ENCODE data around the gene ESPNL.

The ESPNL gene

GRCh38 chr2:238142382-238143205 lies 42.5 kb downstream of the ESPNL start:
- no peak for DNase-seq (ENCODE audit: low spot score)

DNA sequence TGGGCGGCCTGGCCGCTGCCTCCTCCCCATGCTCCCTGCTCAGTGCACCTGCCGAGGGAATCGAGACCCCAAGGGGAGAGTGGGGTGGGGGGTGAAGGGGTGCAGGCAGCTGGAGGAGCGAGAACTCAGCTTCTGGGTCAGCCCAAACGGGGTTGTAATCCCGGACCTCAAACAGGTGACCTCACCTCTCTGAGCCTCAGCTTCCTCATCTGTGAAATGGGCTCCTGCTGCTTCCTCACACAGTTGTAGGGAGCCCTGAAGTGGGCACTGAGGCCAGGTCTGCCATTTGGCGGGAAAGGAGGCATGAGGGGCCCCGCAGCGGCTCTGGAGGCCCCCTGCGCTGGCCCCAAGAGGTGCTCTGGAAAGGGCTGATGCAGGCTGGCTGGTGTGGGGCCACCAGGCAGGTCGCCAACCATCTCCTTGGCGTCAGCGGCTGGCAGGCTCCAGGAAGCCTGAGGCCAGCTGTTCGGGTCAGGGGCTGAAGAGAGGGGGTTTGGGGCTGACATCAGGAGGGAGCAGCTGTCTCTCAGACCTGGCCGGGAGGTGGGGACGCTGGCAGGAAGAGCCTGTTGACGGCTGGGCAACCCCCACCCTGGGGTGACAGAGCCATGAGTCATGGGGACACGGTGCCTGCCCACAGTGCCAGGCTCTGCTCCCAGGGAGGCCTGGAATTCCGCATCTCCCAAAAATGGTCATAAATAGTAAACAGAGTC lies 43.3 kb downstream of the ESPNL start:
- DNase-seq (ENCODE audit: low spot score): no peak

DNA sequence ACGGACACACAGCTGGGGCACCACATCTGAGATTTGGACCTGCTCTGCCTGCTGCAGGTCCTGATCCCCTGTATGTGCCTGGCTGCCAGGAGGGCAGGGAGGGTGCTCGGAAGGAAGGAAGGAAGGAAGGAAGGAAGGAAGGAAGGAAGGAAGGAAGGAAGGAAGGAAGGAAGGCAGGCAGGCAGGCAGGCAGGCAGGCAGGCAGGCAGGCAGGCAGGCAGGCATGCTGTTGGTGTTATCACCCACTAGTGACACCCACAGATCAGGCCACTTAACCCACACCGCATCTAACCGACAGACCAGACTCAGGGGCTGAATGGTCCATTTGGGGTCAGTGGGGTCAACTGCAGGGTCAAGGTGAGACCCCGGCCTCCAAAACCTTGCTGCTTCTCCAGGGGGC lies 44.1 kb downstream of the ESPNL start:
- no peak for DNase-seq (ENCODE audit: low spot score)

- no peak for DNase-seq (ENCODE audit: low spot score)
These were observed 44.9 kb downstream of the ESPNL start for GRCh38 chr2:238145046-238145445.

DNA sequence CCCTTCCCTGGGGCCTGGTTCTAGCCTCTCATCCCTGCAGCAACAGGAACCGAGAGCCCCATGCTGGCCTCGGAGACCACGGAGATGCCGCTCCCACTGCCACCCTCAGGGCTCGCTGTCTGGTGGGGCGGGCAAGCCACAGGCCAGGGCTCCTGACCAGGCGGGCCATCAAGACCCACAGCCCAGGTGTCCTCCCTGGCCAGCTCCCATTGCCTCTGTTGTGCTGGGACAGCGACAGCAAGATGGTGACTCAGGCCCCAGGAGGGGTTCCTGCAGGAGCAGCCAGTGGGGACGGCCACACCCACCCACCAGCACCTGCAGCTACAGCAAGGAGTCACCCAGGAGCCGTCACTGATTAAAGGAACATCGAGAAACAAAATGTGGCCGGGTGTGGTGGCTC lies 45.7 kb downstream of the ESPNL start:
- no peak for DNase-seq (ENCODE audit: low spot score)

DNA sequence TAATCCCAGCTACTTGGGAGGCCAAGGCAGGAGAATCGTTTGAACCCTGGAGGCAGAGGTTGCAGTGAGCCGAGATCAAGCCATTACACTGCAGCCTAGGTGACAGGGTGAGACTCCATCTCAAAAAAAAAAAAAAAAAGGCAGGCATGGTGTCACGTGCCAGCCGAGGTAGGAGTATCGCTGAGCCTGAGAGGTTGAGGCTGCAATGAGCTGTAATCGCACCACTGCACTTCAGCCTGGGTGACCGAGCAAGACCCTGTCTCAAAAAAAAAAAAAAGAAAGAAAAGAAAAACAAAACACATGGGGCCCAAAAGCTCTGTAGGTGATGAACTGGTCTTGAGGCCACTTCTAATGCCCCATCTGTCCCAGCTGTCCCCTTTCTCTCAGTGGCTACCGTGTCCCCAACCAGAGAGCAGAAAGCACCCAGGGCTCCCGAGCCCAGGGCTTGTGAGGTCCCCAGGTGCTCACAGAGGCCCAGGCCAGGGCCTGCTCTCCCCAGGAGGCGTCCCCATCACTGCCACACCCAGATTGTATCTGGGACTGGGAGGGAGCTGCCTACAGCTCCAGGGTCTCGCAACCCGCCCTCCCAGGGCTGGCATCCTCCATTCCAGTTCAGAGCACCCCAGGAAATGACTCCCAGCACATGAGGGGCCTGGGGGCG lies 46.9 kb downstream of the ESPNL start:
- DNase-seq (ENCODE audit: low spot score): no peak

DNA sequence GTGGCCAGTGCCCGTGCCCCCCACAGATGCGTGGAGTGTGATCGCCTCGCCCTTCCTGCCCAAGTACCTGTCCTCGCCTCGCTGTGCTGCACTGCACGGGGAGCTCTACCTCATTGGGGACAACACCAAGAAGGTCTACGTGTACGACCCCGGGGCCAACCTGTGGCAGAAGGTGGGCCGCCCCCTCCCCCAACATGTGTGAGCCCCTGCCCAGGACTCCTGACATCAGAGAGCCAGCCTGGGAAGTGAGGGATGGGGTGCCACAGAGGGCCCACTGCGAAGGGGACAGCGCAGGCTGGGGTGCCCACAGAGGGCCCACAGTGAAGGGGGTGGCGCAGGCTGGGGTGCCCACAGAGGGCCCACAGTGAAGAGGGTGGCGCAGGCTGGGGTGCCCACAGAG lies 48.8 kb downstream of the ESPNL start:
- no peak for DNase-seq (ENCODE audit: low spot score)

- no peak for DNase-seq (ENCODE audit: low spot score)
These were observed 49.9 kb downstream of the ESPNL start for GRCh38 chr2:238149841-238150572.

DNA sequence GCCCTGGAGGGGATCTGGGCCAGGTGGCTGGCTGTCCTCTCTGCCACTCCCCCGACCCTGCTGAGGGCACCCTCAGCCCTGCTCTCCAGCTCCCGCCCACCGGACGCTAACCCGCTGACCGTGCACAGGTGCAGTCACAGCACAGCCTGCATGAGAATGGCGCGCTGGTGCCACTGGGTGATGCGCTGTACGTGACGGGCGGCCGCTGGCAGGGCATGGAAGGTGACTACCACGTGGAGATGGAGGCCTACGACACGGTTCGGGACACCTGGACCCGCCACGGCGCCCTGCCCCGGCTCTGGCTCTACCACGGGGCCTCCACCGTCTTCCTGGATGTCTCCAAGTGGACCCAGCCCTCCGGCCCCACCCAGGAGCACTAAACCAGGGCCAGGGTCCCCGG lies 50.5 kb downstream of the ESPNL start:
- no peak for DNase-seq (ENCODE audit: low spot score)

GRCh38 chr2:238151205-238151604 lies 51.1 kb downstream of the ESPNL start:
- no peak for DNase-seq (ENCODE audit: low spot score)

DNA sequence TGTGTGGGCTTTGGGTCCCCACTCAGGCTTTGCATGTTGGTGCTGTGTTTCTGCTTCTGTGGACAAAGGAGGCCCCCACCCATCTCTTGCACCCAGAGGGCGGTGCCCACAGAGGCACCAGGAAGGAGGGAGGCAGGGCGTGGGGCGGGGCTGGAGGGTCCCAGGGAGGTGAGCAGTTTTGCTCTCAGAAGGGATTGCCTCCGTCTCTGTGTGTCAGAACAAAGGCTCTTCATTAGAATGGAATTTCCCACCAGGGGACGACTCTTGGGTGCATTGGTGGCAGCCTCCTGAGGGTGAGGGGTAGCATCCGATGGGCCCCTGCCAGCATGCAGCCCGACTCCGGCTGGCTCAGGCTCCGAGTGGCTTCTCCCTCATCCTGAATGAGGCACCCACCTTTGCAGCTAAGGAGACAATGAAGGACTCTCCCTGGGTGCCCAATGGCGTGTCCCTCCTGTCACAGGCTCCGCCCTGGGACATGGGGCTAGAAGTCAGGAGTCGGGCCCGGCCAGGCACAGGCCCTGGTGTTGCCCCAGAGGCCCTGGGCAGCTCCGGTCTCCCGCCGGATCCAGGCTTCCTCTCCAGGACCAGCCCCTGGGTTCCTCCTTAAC lies 51.6 kb downstream of the ESPNL start:
- DNase-seq (ENCODE audit: low spot score): no peak

DNA sequence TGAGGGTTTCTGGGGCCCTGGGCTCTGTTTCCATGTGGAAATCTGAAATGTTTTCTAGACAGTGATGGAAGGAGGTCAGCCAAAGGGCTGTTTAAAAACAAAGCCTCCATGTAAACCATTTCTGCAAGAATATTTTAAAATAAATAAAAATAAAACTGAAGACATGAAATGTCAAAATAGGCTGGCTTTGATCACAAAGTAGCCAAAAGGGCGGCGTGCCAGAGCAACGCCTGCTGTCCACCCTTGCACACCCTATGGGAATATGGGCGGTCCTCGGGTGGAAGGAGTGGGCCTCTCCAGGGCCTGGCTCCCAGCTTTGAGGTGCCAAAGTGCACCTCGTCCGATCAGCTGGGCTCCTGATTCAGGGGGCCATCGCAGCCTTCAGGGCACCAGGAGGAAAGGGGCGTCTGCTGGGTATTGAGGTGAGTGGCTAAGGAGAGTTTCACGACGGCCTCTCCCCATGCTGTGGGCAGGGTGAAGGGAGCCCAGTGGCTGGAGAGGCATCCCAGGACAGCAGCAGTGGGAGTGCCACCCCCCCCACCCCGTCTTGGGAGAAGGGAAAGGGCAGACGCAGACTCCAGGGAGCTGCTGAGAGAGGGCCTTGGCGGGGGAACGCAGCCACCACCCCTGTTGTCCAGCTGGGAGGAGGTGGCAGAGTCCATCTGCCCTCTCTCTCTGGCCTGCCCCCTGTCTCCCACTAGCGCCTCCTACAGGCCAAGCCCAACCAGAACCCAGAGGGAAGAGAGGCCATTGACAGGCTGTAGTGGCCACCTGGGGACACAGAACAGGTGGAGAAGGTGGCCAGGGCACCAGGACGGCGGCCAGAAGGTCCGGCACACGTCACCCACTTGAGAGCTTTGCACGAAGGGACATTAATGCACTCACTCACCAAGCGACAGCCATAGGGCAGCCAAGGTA lies 52.9 kb downstream of the ESPNL start:
- DNase-seq (ENCODE audit: low spot score): no peak

- no peak for DNase-seq (ENCODE audit: low spot score)
These were observed 54.4 kb downstream of the ESPNL start for GRCh38 chr2:238154570-238154969.

DNA sequence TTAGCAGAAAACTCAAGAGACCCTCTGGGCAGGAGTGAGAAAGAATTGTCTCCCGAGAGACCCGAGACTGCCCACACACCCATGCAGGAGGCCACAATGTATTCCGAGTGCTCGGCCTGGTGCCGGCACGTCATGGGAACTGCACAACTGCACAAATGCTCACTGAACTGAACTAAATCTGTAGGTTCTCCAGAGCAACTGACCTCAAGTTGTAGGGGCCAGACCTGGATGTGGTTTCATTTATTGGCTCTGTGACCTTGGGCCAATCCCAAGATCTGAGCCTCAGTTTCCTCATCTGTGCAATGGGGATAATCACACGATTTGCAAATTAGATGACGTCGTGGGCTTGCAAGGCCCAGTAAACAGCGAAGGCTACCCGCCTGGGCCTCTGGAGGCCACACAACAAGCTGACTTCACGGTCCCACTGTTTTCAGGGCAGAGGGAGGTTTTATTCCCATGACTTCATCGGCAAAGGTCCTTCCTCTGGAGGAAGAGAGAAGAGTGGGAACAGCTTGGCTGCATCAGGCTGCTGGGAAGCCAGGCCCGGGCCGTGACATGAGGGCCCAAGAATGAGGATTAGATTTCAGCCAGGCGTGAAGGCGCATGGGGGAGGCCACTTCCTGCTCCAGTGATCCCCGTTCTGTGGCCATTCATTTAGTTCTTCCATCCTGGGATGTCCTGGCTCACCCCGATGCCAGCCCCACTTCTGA lies 55.1 kb downstream of the ESPNL start:
- no peak for DNase-seq (ENCODE audit: low spot score)

- DNase-seq (ENCODE audit: low spot score): no peak
These were observed 55.9 kb downstream of the ESPNL start for GRCh38 chr2:238155761-238156694.

DNA sequence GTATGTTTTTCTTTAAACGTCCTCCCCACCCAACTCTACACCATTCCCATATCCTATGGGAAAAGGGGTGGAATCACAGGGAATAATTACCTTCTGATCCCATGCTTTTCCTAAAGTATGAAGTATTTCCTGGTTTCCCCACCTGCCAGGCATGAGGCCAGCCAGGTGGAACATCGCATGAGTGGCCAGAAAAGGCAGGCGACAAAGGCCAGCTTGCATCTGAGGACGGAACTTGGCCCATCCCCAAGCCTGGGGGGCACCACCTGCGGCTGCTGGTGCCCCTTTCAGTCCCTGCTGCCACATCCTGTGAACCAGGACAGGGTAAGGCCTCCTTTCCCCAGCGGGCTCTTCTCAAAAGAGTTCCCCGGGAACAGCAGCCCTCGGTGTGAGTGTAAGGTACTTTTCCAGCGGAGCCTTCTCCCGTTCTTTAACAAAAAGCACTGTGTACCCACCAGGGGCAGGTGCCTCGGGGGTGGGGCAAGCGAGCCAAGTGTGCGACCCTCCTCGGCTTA lies 57.4 kb downstream of the ESPNL start:
- DNase-seq (ENCODE audit: low spot score): no peak

DNA sequence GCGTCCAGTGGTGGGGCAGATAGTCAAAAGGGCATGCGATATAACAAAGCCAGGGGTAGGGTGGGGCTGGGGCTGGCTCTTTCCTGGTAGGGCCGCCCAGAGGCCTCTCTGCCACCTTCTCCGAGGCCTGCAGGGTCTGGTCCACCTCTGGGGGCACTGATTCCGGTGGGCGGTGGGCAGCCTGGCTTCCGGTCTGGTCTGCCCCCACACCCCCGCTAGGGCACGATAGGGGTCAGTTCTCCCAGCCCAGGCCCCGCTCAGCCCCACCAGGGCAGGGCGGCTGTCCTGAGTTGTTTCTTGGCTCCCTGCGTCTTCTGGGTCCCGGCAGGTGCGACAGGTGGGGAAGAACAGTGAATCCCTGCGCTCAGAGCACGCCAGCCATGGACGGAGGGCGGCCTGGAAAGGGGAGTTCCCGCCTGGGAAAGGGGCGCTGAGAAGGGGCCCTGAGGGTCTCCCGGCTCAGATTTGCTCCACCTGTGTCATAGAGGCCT lies 57.9 kb downstream of the ESPNL start:
- no peak for DNase-seq (ENCODE audit: low spot score)

DNA sequence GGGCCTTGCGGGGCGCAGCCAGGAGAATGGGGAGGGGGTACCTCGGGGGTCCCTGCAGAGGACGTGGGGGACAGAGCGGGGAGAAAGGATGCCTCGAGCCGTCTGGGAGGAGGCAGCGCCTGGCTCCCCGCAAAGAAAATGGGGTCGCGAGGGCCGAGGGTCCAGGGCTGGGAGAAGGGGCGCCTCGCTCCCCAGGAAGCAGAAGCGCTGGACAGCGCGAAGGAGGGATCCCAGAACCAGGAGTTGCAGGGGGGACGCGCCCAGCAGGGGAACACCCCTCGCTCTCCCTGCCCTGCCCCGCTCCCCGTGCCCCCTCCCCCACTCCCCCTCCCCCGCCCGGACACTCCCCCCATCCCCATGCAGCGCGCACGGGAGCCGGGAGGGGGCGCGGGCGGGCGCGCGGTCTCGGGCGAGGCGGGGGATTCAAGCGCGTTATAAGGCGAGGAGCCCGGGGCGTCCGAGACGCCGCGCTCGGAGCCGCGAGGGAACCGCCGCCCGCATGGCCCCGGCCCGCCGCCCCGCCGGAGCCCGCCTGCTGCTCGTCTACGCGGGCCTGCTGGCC lies 58.5 kb downstream of the ESPNL start, which contains the start of gene ERFE:
Gene ERFE, plus strand, starts transcription at position 462 of the 562 bp plus-strand sequence. Its CDS starts 38 bp downstream, at position 500.
- no peak for DNase-seq (ENCODE audit: low spot score)

Data from kidney capillary endothelial cell (primary cell).